Measurements from ENCODE around the gene ABCA10.

DNA sequence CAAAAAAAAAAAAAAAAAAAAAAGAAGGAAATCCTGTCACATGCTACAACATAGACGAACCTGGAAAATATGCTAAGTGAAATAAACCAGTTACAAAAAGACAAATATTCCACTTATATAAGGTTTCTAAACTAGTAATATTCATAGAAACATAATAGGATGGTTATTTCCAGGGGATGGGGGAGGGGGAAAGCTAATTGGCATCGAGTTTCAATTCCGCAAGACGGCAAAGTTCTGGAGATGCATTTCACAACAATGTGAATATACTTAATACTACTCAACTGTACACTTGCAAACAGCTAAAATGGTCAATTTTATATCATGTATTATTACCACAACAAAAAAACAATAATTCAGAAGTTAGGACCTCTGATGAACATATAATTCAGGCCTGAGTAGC lies 130.0 kb downstream of the ABCA10 start:
- TF ChIP-seq CTCF (IDR thresholded peaks at IDR 0.05) (no peak), POLR2A (IDR thresholded peaks at IDR 0.05) (no peak)
